Activated CD4-positive, alpha-beta T cell treated with anti-CD3 and anti-CD28 coated beads, Interleukin-2, Interleukin-6, amounts not matched to agents 100 ng/mL and 50 ng/mL, durations not matched to agents 16 hours and 8 hours (primary cell): ENCODE data around the gene ZDHHC14.

Source experiments
- DNase-seq: peaks from one replicate; pipeline ENCODE4 v3.0.0-alpha.2; 2020

The ZDHHC14 gene

DNA sequence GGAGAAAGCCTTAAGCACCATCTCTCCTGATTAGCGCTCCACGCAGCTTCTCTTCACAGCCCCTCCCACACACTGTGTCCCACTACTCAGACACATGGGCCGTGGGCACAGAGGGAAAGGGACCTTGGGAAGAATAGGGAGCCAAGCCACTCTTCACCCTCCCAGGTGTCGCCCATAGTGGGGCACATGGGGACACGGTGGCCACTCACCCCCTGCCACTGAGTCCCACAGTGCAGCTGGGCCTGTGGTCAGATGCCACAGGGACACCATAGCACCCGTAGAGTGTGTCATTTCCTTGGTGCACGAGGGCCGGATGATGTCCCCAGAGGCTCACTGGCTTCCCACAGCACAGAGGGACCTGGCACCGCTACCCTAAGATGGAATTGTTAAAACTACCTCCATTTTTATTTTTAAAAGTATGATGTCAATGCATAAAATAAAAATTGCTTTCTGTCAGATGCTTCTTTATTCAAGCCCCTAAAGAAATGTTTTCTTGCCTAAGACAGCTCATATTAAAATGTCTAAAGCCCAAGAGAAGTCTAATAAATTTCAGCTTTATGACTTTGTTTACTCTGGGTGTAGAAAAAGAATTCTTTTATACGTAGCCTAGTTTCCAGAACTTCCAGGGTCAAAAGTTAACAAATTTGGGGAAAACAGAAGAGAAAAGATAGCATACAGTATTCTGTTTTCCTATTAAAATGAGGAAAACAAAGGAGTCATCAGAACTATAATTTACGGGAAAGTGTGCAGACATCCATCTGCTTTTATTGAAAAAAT is 251.0 kb downstream of the ZDHHC14 start:
- no peak for DNase-seq

DNA sequence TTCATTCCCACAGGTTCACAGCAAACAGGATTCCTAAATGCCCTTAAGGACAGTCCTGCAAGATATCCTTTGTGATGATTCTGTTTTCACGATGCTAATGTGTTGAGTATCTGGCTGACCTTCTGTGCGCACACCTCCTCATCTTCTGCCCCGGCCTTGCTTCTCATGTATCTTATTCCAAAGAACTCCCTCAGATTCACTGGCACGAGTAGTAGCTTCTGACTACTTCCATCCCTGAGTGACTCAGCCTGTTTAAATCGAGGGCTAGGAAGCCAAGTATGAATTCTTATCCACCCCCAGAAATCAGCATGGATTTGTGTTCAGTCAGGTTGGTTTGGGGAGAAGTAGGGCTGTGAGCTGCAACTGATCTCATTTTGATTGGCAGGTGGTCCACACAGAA is 251.8 kb downstream of the ZDHHC14 start:
- DNase-seq, result no peak

DNA sequence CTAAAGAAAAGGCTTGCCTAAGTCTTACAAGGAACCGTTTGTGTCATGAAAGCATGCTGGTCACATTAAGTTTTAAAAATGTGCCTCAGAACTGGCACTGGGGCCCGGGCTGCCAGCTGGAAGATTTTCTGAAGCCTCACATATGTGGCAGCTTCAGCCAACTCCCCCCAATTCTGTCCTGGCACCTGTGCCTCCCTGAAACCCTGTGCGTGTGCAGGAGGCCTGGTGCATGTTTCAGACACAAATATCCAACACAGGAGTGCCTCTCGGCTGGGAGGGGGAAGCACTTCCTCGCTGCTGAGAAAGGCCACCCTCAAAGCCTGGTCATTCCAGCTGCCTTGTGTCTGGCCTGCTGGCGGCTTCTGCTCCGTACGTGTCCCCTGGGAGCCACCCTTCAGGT is 253.6 kb downstream of the ZDHHC14 start:
- DNase-seq, result no peak

DNA sequence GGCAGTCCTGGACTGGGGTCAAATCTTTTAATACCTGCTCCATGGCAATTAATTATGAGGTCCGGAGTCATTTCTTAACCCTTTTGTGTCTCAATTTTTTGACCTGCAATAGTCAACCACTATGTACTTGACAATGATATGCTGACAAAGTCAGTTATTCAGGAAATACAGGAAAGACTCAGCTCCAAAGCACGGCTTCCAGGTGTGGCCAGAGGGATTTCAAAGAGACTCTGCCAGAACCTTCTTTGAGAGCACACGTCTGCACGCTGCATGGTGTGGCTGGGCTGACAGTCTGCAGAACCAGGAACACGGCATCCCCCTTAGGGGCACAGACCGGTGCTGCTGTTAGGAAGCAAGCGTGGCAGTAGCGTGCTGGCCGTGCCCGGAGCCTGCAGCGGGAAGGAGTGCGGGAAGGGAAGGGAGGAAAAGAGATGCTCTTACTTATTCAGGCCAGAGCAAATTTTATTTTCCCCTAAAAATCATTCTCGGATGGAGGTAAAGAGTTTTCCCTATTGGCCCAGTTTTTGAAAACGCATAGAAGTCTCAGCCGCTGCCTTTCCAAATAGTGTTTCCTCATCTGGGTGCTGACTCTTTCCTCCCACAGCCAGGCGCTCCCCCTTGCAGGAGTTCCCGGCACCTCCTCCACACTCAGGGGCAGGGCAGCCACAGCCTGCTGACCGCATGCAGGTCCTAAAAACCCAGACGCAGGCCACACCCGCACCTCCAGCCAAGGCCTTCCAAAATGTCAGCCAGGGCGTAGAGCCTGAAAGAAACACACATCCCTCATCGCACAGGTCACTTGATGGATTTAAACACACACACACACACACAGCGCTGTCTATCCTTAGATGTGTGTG is 254.6 kb downstream of the ZDHHC14 start:
- no peak for DNase-seq

DNA sequence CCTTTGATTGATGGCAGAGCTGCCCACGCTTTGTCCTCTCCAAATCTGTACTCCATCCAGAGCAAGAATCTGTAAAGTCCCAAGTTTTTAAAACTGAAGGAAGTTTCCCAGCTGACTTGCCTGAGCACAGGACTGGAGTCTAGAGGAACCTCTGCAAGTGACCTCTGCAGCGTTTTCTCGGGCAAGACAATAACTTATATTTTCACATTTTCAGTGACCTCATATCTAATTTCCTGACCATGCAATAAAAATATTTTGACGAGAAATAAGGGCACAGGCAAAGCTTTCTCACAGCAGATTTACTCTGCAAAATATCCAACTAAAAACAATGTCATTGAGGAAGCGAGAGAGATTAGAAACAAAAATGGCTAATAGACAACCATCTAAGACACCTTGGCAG is 256.5 kb downstream of the ZDHHC14 start:
- DNase-seq, result no peak

DNA sequence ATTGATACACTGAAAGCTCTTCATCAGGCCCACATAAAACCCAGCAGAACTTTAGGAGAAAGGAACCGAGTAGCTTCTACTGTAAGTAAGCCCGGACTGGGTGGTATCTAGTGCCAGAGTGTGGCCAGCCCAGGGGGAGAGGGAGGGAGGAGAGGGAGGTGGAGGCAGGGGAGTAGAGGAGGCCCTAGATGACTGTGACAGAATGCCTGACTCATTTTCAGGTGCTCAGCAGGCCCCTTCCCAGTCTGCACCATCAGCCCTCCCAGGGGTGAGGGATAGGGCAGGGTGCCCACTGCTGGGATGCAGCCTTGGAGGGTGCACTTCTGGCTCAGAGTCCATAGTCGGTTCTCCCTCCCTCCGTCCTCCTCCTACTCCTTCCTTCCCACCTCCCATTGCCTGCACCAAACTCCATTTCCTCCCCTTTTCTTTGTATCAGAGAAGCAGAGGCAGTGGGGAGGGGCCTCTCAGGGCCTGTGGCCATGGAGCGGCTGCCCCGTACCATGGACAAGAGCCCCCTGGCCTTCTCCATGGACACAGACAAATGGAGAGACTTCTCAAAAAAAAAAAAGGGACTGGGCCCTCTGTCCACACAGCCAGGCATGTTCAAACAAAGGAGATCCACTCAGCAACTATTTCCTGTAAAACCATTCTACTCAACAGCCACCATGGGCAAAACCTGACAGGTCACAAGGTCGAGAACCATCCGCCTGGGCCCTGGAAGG is 257.1 kb downstream of the ZDHHC14 start:
- no peak for DNase-seq

DNA sequence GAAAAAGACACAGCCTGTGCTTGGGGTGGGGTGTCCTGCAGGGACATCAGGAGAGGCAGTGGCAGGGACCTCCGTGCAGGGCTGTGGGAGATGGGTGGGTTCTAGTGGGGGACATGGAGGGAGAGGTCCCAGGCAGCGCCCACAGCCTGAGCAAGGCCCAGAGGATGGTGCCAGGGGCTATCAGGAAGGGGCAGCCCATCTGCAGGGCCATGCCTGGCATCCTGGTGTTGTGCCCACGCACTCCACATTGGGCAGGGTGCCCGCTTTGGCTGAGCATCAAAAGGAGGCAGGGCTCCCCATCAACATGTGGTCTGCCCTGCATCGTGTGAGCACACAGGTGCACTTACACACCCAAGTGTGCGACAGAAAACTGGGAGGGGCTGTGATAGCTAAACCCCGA is 257.8 kb downstream of the ZDHHC14 start:
- DNase-seq, result no peak

DNA sequence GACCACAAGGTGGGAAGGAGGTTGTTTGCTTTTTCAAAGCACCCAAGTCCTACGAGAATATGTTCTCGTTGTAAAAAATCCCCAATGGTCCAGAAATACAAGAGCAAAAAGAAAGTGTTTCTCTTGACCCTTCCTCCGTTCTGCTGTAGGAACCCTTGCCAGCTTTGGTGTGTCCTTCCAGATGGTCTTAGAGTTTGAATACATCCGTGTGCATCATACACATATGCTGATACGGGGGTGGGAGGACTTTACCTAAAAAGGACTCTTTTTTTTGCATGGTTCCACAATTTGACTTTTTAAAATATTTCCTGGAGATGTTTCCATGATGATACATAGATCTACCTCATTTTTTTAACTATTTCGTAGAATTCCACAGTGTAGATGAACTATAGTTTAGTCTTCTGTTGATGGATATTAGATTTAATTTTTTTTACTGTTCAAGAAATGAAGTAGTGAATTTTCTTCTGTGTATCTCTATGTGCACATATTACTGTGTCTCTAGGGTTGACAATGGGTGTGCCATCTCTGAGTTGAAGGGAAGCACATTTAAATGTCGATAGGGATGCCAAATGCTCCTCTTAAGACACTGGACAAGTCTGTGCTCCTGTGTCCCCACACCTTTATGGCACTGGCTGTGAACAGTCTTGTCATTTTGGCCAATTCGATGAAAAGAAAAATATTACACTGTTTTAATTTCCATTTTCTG is 259.9 kb downstream of the ZDHHC14 start:
- no peak for DNase-seq

DNA sequence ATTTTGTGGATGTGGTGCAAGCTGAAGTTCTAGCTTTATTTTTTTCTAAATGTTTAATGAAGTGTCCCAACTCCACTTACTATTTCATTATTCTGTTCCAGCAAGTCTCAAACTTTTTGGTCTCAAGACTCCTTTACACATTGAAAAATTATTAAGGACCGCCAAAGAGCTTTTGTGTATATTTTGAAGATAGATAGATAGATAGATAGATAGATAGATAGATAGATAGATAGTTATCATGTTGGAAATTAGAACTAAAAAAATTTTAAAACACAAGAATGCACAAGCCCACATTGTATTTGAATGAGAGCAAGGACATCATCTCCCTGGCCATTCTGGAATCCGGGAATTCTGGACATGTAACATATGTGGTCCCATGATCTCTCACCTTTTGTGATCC is 260.8 kb downstream of the ZDHHC14 start:
- no peak for DNase-seq

DNA sequence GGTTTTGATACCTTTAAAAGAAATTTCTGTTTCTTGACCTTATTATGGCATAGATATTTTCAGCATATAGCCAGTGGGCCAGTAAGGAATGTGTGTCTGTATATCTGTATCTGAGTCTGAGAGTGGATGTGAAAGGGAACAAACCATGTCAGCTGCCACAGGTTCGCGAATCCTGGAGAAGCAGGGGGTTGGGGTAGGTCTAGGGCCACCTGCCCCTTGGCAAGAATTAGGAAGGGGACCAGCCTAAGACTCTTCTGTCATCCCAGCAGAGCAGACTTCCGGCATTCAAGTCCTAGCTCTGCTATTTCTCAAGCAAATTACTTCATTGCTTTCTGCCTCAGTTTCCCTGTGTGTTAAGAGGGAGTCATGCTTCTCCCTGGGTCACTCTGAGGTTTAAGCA is 261.7 kb downstream of the ZDHHC14 start:
- DNase-seq, result no peak

DNA sequence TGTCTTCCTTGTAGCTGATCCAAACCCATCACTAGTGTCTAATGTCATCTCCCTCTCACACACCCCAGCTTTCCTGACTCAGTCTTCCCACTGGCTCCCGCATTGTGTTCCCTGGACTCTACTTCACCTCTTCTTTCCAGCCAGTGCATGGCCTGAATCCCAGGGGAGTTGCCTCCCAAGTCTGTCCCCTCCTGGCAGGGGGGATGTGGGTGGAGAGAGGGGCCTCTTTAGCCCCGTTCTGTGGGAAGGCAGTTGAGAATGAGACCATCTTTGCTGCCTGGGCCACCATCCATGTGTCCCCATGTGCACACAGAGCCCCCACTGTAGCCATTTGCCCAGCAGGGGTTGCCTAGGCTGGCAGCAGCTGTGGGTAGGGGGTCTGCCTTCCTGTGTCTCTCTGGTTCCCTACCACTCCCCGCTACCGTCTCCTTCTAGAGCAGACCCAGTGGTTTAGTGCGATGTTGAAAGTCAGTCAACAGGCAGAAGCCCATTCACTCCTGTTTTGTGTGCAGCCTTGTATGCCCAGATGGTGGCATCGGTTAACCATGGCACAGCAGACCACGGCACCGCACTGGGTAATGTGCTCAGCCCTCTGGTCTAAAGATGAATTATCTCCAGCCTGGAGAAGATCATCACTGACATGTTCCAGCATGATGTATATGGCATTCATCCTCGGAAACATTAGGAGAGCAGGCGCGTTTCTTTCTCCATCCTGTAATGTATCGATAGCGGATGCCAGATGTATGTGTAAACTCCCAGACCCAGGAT is 263.2 kb downstream of the ZDHHC14 start:
- DNase-seq, result peak; percentile 16

DNA sequence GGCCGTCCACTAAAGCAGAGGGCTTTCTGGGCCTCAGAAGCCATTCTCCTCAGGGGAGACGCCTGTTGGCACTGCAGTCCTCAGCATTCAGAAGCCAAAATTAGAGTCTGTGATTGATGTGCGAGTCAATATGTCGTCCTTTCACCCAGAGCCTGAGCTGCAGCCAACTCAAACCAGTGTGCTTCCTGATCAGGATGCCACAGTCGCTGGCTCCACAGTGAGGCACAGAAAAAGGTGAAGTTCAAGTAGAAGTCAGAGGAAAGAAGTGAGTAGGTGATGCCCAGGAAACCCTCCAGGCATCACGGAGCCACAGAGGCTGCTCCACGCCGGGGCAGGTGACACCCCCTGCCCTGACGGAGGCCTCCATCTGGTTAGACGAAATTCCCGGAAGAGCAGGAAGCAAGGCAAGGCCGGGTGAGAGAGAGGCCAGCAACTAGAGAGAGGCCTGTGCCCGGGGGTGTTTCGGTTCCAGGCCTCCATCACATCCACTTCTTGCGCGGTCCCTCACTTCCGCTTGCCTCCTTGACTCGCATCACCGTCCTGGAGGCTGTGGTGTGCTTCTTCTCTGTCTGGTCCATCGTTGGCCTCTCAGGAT is 264.3 kb downstream of the ZDHHC14 start:
- DNase-seq, result no peak

DNA sequence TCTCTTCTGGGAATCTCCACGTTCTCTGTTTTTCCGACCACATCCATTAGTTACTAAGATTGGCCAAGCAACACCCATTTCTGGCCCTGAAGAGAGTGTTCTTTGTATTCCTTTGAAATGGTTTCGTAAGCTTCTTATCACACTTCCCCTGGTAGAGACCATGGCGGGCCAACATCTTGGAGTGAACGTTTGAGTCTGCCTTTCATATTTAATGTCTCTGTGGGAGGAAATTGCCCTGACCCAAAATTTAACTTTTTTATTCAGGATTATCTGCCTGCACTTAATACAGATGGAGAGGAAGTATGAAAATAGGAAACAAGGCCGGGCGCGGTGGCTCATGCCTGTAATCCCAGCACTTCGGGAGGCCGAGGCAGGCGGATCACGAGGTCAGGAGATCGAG is 265.0 kb downstream of the ZDHHC14 start:
- no peak for DNase-seq

DNA sequence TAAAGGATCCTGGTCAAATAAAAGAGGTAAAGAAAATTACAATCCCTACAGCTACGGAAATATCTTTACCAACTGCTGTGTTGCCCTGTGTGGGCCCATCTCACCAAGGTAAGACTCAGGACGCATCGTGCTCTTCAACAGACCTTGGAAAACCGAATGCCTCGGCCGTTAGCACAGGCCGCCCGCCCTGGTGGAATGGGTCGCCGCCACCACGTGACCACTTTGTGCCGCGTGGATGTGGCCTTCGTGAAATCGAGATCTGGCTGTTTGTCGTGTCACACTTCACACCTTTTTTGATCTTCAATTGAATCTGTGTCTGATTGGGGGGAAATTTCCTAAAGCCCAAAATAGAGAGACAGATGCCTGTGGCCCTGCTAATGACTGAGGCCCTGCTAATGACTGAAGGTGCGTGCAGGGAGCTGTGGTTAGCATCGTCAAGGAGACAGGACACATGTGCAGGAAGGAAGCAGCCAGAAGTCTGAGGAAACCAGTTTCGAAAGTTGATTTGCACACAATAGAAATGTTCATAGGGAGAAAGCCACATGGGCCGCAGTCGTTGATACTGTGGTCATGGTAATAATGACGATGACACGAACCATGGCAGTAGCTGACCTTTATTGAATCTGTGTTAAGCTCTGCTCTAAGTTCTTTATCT is 266.4 kb downstream of the ZDHHC14 start:
- peak; percentile 41 for DNase-seq

DNA sequence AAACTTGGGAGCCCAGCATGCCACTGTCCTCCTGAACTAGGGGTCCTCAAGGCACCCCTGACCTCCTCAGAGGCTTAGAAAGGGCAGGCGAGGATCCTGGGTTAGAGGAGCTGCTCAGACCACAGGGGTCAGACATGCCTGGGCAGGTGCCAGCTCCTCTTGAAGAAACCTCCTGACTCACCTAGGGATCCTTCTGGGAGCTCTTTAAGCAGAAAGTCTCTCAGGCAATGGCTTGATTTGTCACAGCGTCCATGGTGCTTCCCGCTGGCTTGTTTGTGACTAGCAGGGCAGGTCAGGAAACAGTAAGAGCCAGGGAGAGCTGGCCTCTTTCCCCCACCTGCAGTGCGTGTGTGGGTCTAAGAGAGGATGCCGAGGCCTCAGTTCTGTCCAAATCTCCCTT is 267.6 kb downstream of the ZDHHC14 start:
- no peak for DNase-seq

DNA sequence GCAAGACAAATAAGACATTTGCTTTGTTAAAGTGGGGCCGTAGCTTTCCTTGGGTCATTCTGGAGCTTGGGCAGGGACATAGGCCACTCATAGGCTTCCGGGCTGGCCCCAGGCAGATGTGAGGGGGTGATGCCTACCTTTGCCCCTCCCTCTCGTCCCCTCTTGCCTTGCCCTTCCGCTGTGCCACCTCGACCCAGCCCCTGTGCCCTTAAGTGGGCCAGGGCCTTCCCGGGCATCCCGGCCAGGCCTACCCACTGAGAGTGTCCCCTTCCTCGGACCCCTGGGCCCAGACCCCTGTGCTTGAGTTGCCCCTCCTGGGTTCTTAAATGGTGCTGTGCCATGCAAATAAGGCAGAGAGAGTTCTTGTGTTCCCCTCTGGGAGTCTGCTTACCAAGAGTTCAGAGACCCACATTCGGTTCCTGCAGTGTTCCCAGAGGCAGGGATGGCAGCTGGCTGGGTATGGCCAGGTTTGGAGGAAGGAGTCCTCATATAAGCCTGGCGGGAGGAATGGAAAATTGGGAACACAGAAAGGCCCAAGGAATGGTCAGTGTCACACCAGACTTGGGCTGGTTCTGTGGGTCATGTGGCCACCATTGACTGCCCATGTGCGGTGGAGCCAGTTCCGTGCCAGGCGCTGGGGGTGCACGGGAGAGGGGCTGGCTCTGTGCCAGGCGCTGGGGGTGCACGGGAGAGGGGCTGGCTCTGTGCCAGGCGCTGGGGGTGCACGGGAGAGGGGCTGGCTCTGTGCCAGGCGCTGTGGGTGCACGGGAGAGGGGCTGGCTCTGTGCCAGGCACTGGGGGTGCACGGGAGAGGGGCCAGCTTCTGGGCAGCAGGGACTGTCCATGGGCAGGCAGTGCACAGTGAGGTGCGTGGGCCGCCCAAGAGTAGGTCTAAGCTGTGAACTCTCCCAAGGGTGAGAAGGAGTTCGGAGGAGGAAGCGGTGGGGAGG is 268.6 kb downstream of the ZDHHC14 start:
- DNase-seq, result no peak

DNA sequence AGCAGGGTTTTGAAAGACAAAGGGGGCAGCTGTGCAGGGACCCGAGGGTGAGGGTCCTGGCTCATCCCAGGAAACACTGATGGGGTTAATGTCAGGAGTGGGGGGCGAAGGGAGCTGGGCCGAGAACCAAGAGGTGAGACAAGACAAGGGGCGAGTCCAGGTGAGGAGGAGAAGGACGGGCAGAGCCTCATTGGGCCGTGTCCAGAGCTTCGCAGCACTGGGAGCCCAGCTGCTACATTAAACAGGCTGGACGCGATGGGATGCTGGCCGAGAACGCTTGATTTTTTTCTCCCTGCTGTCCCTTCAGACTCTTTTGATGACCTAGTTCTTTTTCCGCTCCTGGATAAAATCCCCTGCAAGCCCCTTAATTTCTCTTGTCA is 269.3 kb downstream of the ZDHHC14 start:
- DNase-seq, result no peak

DNA sequence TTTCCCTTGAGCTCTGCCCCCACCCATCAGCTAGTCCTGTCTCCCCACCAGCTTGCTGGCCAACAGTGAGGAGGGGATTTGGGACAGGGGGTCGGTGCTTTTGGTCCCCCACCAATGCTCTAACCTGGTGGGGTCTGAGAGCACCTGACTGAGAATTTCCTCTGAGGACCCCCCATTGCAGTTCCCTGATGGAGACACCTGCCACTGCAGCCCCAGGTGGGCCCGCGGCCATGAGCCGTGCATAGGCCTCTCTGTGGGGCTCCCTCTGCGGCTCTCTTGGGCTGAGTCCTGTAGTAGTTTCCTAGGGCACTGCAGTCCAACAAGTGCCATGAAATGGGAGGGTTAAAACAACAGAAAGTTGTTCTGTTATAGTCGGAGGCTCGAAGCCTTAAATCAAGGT is 269.8 kb downstream of the ZDHHC14 start:
- no peak for DNase-seq

DNA sequence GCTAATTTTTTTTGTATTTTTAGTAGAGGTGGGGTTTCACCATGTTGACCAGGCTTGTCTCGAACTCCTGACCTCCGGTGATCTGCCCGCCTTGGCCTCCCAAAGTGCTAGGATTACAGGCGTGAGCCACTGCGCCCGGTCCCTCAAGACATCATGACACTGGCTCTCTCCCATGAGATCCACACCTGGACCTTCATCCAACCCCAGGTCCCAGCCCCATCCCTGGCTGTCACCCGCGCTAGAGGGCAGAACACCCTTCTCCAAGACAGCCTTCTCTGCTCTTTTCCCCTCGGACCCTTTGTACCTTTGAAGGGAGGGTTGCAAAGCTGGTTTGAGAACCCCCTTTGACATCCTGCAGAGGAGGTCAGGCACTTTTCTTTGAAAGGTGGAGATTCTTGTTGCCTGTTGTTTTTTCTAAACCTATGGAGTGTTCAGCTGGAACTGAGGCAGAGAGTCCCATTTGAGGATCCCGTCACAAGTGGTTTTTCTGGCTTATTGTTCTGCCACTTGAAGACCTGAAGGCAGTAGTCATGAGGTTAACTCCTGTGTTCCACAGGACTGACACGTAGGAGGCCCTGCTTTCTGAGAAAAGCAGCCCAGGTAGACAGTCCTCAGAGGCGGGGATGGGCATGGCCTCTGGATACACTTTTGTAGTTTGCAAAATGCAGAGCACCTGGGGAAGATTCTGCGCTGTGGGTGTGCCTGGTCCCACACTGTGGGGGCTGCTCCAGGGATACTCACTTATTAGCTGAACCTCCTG is 270.9 kb downstream of the ZDHHC14 start:
- DNase-seq, result no peak
